Esophagus squamous epithelium (tissue), 4 donors: ENCODE measurements around the gene ASTN2.

Source experiments
- CTCF ChIP-seq, 6 experiments: fragments of 450-650 bp in 4 of 6; fragments of 200-600 bp in 2 of 6; sonication (generic) in 2 of 6; IDR thresholded peaks; one replicate each; pipeline ENCODE4 v1.5.1; 2016 to 2019; ENCODE audit warnings: antibody characterized with exemption in 6 of 6, mild to moderate bottlenecking in 4 of 6, moderate library complexity in 4 of 6
- POLR2A ChIP-seq, 4 donors: fragments of 450-650 bp; IDR thresholded peaks; one replicate each; pipeline ENCODE4 v1.6.1; 2017; ENCODE audit warnings: antibody characterized with exemption in 4 of 4, mild to moderate bottlenecking in 4 of 4, moderate library complexity in 3 of 4

GRCh38 chr9:116383936-116384335, 1030.9 kb downstream of the ASTN2 start:
- TF ChIP-seq CTCF (IDR thresholded peaks at IDR 0.05) (no peak), POLR2A (IDR thresholded peaks at IDR 0.05) (no peak)
